ENCODE measurements around the gene KLHL13.

DNA sequence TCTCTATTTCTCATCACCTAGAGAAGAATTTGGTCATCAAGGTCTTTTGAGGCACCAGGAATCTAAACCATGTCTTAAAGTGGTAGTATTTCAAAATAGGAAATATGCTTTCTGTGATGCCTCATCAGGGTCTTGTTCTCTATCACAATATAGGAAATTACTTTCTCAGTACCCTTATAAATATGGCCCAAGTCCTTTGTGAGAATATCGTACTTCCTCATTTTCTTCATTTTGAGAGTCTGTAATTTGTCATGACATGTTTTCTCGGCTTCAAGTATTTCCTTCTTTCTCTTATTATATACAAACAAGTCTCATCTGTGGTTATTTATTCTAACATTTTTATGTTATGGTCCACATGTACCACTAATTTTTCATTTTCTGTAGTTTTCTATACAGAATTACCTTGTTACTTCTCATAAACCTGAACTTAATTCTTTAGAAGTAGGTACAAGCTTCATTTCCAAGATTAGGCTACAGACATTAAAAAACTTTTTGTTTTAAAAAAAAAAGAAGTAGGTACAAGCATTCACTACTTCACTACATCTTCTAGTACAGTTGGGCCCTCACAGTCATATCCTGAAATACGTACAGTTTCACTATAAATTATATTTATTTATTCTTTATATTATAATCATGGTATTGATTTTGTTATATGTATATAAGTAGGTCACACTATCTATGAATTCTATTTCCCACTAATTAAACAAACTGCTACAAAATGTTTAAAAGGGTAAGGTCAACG lies 54.4 kb downstream of the KLHL13 start:
- no peak for TF ChIP-seq CEBPB (IDR thresholded peaks at IDR 0.05)
- TF ChIP-seq, protein P1, sequence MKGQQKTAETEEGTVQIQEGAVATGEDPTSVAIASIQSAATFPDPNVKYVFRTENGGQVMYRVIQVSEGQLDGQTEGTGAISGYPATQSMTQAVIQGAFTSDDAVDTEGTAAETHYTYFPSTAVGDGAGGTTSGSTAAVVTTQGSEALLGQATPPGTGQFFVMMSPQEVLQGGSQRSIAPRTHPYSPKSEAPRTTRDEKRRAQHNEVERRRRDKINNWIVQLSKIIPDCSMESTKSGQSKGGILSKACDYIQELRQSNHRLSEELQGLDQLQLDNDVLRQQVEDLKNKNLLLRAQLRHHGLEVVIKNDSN (IDR thresholded peaks at IDR 0.05) = no peak
- no peak for TF ChIP-seq EP300 (IDR thresholded peaks at IDR 0.05; ENCODE audit: borderline replicate concordance)
- no peak for TF ChIP-seq RAD21 (IDR thresholded peaks at IDR 0.05; ENCODE audit: low read depth)
- TF ChIP-seq TAF1 (IDR thresholded peaks at IDR 0.05; ENCODE audit: low read depth) = no peak

All from Ishikawa (cell line).